Measurements from ENCODE around the gene TAS2R1. TPM values are rescaled to one million over a fixed set of nuclear protein-coding genes. Genes with fewer than 3 reads are reported as not detected.

TAS2R1 gene
- total RNA-seq, 1 experiment from 2014 or later, result 0.82 TPM

DNA sequence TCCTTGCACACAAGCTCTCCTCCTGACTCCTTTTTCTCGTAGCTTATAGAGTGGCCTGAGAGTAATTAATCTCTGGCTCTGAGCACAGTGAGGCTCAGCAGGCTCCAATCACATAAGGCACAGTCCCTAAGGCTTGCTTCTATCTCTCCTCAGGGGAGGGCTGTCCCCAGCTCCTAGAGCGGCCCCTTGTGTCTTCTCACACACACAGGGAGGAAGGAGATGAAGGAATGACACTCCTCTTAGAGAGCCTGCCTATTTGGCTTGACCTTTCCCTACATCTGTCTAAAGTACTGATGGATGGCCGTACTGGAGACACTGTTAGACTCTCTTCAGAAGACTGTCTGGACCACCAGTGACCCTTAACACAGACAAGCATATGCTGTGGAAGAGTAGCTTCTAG lies 12.9 kb downstream of the TAS2R1 start:
- peaks cover 26% of the 10 kb centered on the region for H3K4me1 ChIP-seq
- peaks cover 11% of the 10 kb centered on the region for H3K36me3 Mint-ChIP-seq (ENCODE audit: insufficient read depth, unreplicated experiment)
- H3K36me3 ChIP-seq (ENCODE audit: control insufficient read depth, insufficient read depth, low read length), result no peaks in the 10 kb centered on the region
- no peaks in the 10 kb centered on the region for H3K27me3 Mint-ChIP-seq (ENCODE audit: insufficient read depth, unreplicated experiment)
- intact Hi-C loops (cut with micrococcal nuclease; ENCODE audit: unreplicated experiment), result loop anchor here (1.0 kb wide), 1 partner anchor 101 kb away; no protein-coding TSS in a partner anchor
- H3K9me3 ChIP-seq, result no peaks in the 10 kb centered on the region
- TF ChIP-seq CTCF (IDR thresholded peaks at IDR 0.05; ENCODE audit: insufficient read depth in 1 of 2, low read depth in 1 of 2, low read length in 1 of 2, severe bottlenecking in 1 of 2, unreplicated experiment in 1 of 2), result no peak
- ChIA-PET CTCF (no interaction called here), POLR2A (no interaction called here)
- no peak overlapping the region for H3K4me3 Mint-ChIP-seq (ENCODE audit: unreplicated experiment)
- peaks cover 19% of the 10 kb centered on the region for H3K9me3 Mint-ChIP-seq (ENCODE audit: unreplicated experiment)
- DNase-seq, result peak in 1 of 2 experiments; percentile 7
- BruUV-seq (replicated peaks), result no TSS peak
- peaks cover 30% of the 10 kb centered on the region for H3K4me1 Mint-ChIP-seq (ENCODE audit: low read depth, unreplicated experiment)
- no peak overlapping the region for H3K4me3 ChIP-seq (ENCODE audit: low read depth, low read length)
- H3K27me3 ChIP-seq (replicated peaks; ENCODE audit: control insufficient read depth, insufficient read depth, low read length), result no peaks in the 10 kb centered on the region
- peak overlapping the region; percentile 2 for H3K27ac Mint-ChIP-seq (ENCODE audit: unreplicated experiment)

DNA sequence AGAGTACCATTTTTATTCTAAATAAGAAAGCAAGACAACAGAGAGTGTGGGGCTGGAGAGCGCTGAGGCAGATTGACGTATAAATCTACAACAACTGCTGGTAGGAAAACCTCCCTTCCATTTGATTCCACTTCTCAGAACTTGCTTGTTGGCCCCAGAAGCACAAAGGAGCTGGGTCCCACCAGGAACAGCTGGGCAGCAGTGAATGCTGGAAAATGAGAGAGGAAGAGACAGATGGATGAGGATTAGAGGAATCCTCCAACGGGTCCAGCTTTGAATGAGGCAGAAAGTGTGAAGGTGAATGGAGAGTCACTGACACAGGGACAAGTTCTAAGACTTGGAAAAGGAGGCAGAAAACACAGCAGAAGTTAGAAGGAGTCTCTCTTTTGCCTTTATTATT lies 14.8 kb downstream of the TAS2R1 start:
- no peak overlapping the region for H3K4me3 Mint-ChIP-seq (ENCODE audit: unreplicated experiment)
- POLR2A ChIA-PET, result no interaction called here

GRCh38 chr5:9613360-9613759 lies 16.8 kb downstream of the TAS2R1 start:
- no peaks in the 10 kb centered on the region for H3K27me3 Mint-ChIP-seq (ENCODE audit: insufficient read depth, unreplicated experiment)
- H3K36me3 Mint-ChIP-seq (ENCODE audit: insufficient read depth, unreplicated experiment), result no peaks in the 10 kb centered on the region
- H3K4me1 Mint-ChIP-seq (ENCODE audit: low read depth, unreplicated experiment), result peaks cover 9% of the 10 kb centered on the region
- H3K9me3 Mint-ChIP-seq (ENCODE audit: unreplicated experiment), result peaks cover 36% of the 10 kb centered on the region
- ChIA-PET CTCF (no interaction called here), POLR2A (no interaction called here)
- no TSS peak for BruUV-seq (replicated peaks)
- H3K4me3 Mint-ChIP-seq (ENCODE audit: unreplicated experiment), result no peak overlapping the region
- H3K36me3 ChIP-seq (ENCODE audit: control insufficient read depth, insufficient read depth, low read length), result no peaks in the 10 kb centered on the region
- H3K27me3 ChIP-seq (replicated peaks; ENCODE audit: control insufficient read depth, insufficient read depth, low read length), result no peaks in the 10 kb centered on the region
- TF ChIP-seq CTCF (IDR thresholded peaks at IDR 0.05; ENCODE audit: insufficient read depth in 1 of 2, low read depth in 1 of 2, low read length in 1 of 2, severe bottlenecking in 1 of 2, unreplicated experiment in 1 of 2), result no peak
- DNase-seq, result no peak
- intact Hi-C loops (cut with micrococcal nuclease; ENCODE audit: unreplicated experiment), result no loop called here
- 0 out of 2 replicates have a peak, but pooled peaks cover 7% of the 10 kb centered on the region for H3K9me3 ChIP-seq
- no peaks in the 10 kb centered on the region for H3K4me1 ChIP-seq
- H3K4me3 ChIP-seq (ENCODE audit: low read depth, low read length), result no peak overlapping the region
- peak overlapping the region; percentile 22 for H3K27ac Mint-ChIP-seq (ENCODE audit: unreplicated experiment)

More for the DNA sequence above, 14.8 kb downstream of the TAS2R1 start:
- peaks cover 11% of the 10 kb centered on the region; the same call in 1 of the 2 replicates for H3K4me1 ChIP-seq
- peak overlapping the region; percentile 16 for H3K27ac Mint-ChIP-seq (ENCODE audit: unreplicated experiment)
- H3K9me3 ChIP-seq, result 0 out of 2 replicates have a peak, but pooled peaks cover 7% of the 10 kb centered on the region
- intact Hi-C loops (cut with micrococcal nuclease; ENCODE audit: unreplicated experiment), result no loop called here
- no peaks in the 10 kb centered on the region for H3K36me3 ChIP-seq (ENCODE audit: control insufficient read depth, insufficient read depth, low read length)
- DNase-seq, result no peak
- no peak for TF ChIP-seq CTCF (IDR thresholded peaks at IDR 0.05; ENCODE audit: insufficient read depth in 1 of 2, low read depth in 1 of 2, low read length in 1 of 2, severe bottlenecking in 1 of 2, unreplicated experiment in 1 of 2)
- no TSS peak for BruUV-seq (replicated peaks)
- H3K9me3 Mint-ChIP-seq (ENCODE audit: unreplicated experiment), result peaks cover 36% of the 10 kb centered on the region
- CTCF ChIA-PET, result no interaction called here
- no peaks in the 10 kb centered on the region for H3K27me3 ChIP-seq (replicated peaks; ENCODE audit: control insufficient read depth, insufficient read depth, low read length)
- H3K4me1 Mint-ChIP-seq (ENCODE audit: low read depth, unreplicated experiment), result peaks cover 18% of the 10 kb centered on the region
- no peak overlapping the region for H3K4me3 ChIP-seq (ENCODE audit: low read depth, low read length)
- H3K36me3 Mint-ChIP-seq (ENCODE audit: insufficient read depth, unreplicated experiment), result no peaks in the 10 kb centered on the region
- no peaks in the 10 kb centered on the region for H3K27me3 Mint-ChIP-seq (ENCODE audit: insufficient read depth, unreplicated experiment)
